ENCODE measurements around the gene UGT1A1.

- TF ChIP-seq CTCF (IDR thresholded peaks at IDR 0.05; ENCODE audit: low read depth, low read length, missing input control) (no peak), HNF4A (conservative IDR thresholded peaks at IDR 0.05) (no peak), EGR1 (IDR thresholded peaks at IDR 0.05; ENCODE audit: low read depth in 2 of 2) (no peak), NR2F2 (IDR thresholded peaks at IDR 0.05) (no peak), REST (IDR thresholded peaks at IDR 0.05) (no peak), GABPA (IDR thresholded peaks at IDR 0.05 in 1 of 2, conservative IDR thresholded peaks at IDR 0.05 in 1 of 2) (no peak), JUND (IDR thresholded peaks at IDR 0.05) (no peak), RAD21 (IDR thresholded peaks at IDR 0.05) (no peak), SP1 (IDR thresholded peaks at IDR 0.05) (no peak), FOXA1 (IDR thresholded peaks at IDR 0.05) (no peak), MAX (IDR thresholded peaks at IDR 0.05) (no peak), YY1 (IDR thresholded peaks at IDR 0.05) (no peak), TAF1 (conservative IDR thresholded peaks at IDR 0.05) (no peak), ZBTB33 (IDR thresholded peaks at IDR 0.05) (no peak)
Observed at GRCh38 chr2:233768076-233768475, 8.0 kb downstream of the UGT1A1 start.

Data from liver (tissue), 3 donors.